ENCODE data around the gene IRAK1BP1. TPM values are rescaled to one million over a fixed set of nuclear protein-coding genes. Genes with fewer than 3 reads are reported as not detected.
"Not testable (repeated sequence)": the region's sequence is repeated elsewhere in the genome, so short reads cannot be mapped to it uniquely, and the experiment has no call there.

IRAK1BP1 gene
- polyA plus RNA-seq, 1 donor = 4.4 TPM

- no peak for DNase-seq
- WGBS (ENCODE audit: insufficient coverage, low lambda C conversion rate) = 100% methylated on average over 1 of the region's 3 CpGs
- no peak overlapping the region for H3K27ac ChIP-seq (ENCODE audit: low read length)
- H3K27me3 ChIP-seq (ENCODE audit: control insufficient read depth, insufficient read depth, low read length) = no peaks in the 10 kb centered on the region
- peaks cover 16% of the 10 kb centered on the region for H3K9me3 ChIP-seq (ENCODE audit: control insufficient read depth, low read depth, low read length)
- no peaks in the 10 kb centered on the region for H3K36me3 ChIP-seq (ENCODE audit: control insufficient read depth, insufficient read depth, low read length)
- H3K4me1 ChIP-seq (ENCODE audit: control insufficient read depth, insufficient read depth, low read length) = peaks cover 5% of the 10 kb centered on the region
- no peak overlapping the region for H3K4me3 ChIP-seq (ENCODE audit: low read length)
These were observed 49.1 kb downstream of the IRAK1BP1 start for GRCh38 chr6:78916411-78916810.

GRCh38 chr6:78917788-78918187, 50.4 kb downstream of the IRAK1BP1 start:
- no peak overlapping the region for H3K4me3 ChIP-seq (ENCODE audit: low read length)
- no peak for DNase-seq
- H3K27ac ChIP-seq (ENCODE audit: low read length) = no peak overlapping the region
- peaks cover 16% of the 10 kb centered on the region for H3K9me3 ChIP-seq (ENCODE audit: control insufficient read depth, low read depth, low read length)
- no CpG with 5 or more reads among the region's 1 CpG for WGBS (ENCODE audit: insufficient coverage, low lambda C conversion rate)
- H3K4me1 ChIP-seq (ENCODE audit: control insufficient read depth, insufficient read depth, low read length) = no peaks in the 10 kb centered on the region
- H3K36me3 ChIP-seq (ENCODE audit: control insufficient read depth, insufficient read depth, low read length) = no peaks in the 10 kb centered on the region
- H3K27me3 ChIP-seq (ENCODE audit: control insufficient read depth, insufficient read depth, low read length) = no peaks in the 10 kb centered on the region

- not testable (repeated sequence) for DNase-seq; H3K27ac ChIP-seq (ENCODE audit: low read length); H3K27me3 ChIP-seq (ENCODE audit: control insufficient read depth, insufficient read depth, low read length); H3K4me3 ChIP-seq (ENCODE audit: low read length); H3K36me3 ChIP-seq (ENCODE audit: control insufficient read depth, insufficient read depth, low read length); H3K4me1 ChIP-seq (ENCODE audit: control insufficient read depth, insufficient read depth, low read length)
- H3K9me3 ChIP-seq (ENCODE audit: control insufficient read depth, low read depth, low read length) = peaks cover 16% of the 10 kb centered on the region
- no CpG with 5 or more reads among the region's 10 CpGs for WGBS (ENCODE audit: insufficient coverage, low lambda C conversion rate)
These were observed 53.8 kb downstream of the IRAK1BP1 start for GRCh38 chr6:78921168-78921567.

- H3K4me3 ChIP-seq (ENCODE audit: low read length) = no peak overlapping the region
- H3K36me3 ChIP-seq (ENCODE audit: control insufficient read depth, insufficient read depth, low read length) = no peaks in the 10 kb centered on the region
- no peak overlapping the region for H3K27ac ChIP-seq (ENCODE audit: low read length)
- 100% methylated on average over 1 of the region's 3 CpGs for WGBS (ENCODE audit: insufficient coverage, low lambda C conversion rate)
- H3K9me3 ChIP-seq (ENCODE audit: control insufficient read depth, low read depth, low read length) = peaks cover 8% of the 10 kb centered on the region
- no peaks in the 10 kb centered on the region for H3K27me3 ChIP-seq (ENCODE audit: control insufficient read depth, insufficient read depth, low read length)
- no peaks in the 10 kb centered on the region for H3K4me1 ChIP-seq (ENCODE audit: control insufficient read depth, insufficient read depth, low read length)
- DNase-seq = no peak
These were observed 58.0 kb downstream of the IRAK1BP1 start for GRCh38 chr6:78925317-78925716.

GRCh38 chr6:78935553-78935952, 68.2 kb downstream of the IRAK1BP1 start:
- WGBS (ENCODE audit: insufficient coverage, low lambda C conversion rate) = 100% methylated on average over 2 of the region's 2 CpGs
- H3K4me3 ChIP-seq (ENCODE audit: low read length) = no peak overlapping the region
- no peaks in the 10 kb centered on the region for H3K27me3 ChIP-seq (ENCODE audit: control insufficient read depth, insufficient read depth, low read length)
- DNase-seq = no peak
- H3K27ac ChIP-seq (ENCODE audit: low read length) = no peak overlapping the region
- no peaks in the 10 kb centered on the region for H3K9me3 ChIP-seq (ENCODE audit: control insufficient read depth, low read depth, low read length)
- H3K4me1 ChIP-seq (ENCODE audit: control insufficient read depth, insufficient read depth, low read length) = no peaks in the 10 kb centered on the region
- H3K36me3 ChIP-seq (ENCODE audit: control insufficient read depth, insufficient read depth, low read length) = peaks cover 8% of the 10 kb centered on the region

GRCh38 chr6:78936515-78936914, 69.2 kb downstream of the IRAK1BP1 start:
- H3K9me3 ChIP-seq (ENCODE audit: control insufficient read depth, low read depth, low read length) = no peaks in the 10 kb centered on the region
- no peak for DNase-seq

GRCh38 chr6:78942446-78942845, 75.1 kb downstream of the IRAK1BP1 start:
- H3K36me3 ChIP-seq (ENCODE audit: control insufficient read depth, insufficient read depth, low read length) = peaks cover 47% of the 10 kb centered on the region
- no CpG with 5 or more reads among the region's 1 CpG for WGBS (ENCODE audit: insufficient coverage, low lambda C conversion rate)
- no peak for DNase-seq
- H3K9me3 ChIP-seq (ENCODE audit: control insufficient read depth, low read depth, low read length) = no peaks in the 10 kb centered on the region
- no peaks in the 10 kb centered on the region for H3K4me1 ChIP-seq (ENCODE audit: control insufficient read depth, insufficient read depth, low read length)
- no peak overlapping the region for H3K27ac ChIP-seq (ENCODE audit: low read length)
- no peak overlapping the region for H3K4me3 ChIP-seq (ENCODE audit: low read length)
- H3K27me3 ChIP-seq (ENCODE audit: control insufficient read depth, insufficient read depth, low read length) = no peaks in the 10 kb centered on the region

More at GRCh38 chr6:78936515-78936914, 69.2 kb downstream of the IRAK1BP1 start:
- Histone ChIP-seq H3K36me3 (ENCODE audit: control insufficient read depth, insufficient read depth, low read length) (peaks cover 14% of the 10 kb centered on the region), H3K4me1 (ENCODE audit: control insufficient read depth, insufficient read depth, low read length) (no peaks in the 10 kb centered on the region), H3K27ac (ENCODE audit: low read length) (no peak overlapping the region), H3K4me3 (ENCODE audit: low read length) (no peak overlapping the region), H3K27me3 (ENCODE audit: control insufficient read depth, insufficient read depth, low read length) (no peaks in the 10 kb centered on the region)
- WGBS (ENCODE audit: insufficient coverage, low lambda C conversion rate) = 80% methylated on average over 1 of the region's 2 CpGs

- no peak for DNase-seq
- WGBS (ENCODE audit: insufficient coverage, low lambda C conversion rate) = no CpG with 5 or more reads among the region's 2 CpGs
- H3K27ac ChIP-seq (ENCODE audit: low read length) = no peak overlapping the region
- no peaks in the 10 kb centered on the region for H3K27me3 ChIP-seq (ENCODE audit: control insufficient read depth, insufficient read depth, low read length)
- peaks cover 17% of the 10 kb centered on the region for H3K9me3 ChIP-seq (ENCODE audit: control insufficient read depth, low read depth, low read length)
- no peaks in the 10 kb centered on the region for H3K4me1 ChIP-seq (ENCODE audit: control insufficient read depth, insufficient read depth, low read length)
- no peak overlapping the region for H3K4me3 ChIP-seq (ENCODE audit: low read length)
- peaks cover 70% of the 10 kb centered on the region for H3K36me3 ChIP-seq (ENCODE audit: control insufficient read depth, insufficient read depth, low read length)
These were observed 80.2 kb downstream of the IRAK1BP1 start for GRCh38 chr6:78947529-78947928.

GRCh38 chr6:78947962-78948361, 80.6 kb downstream of the IRAK1BP1 start:
- Histone ChIP-seq H3K27ac (ENCODE audit: low read length) (no peak overlapping the region), H3K4me3 (ENCODE audit: low read length) (no peak overlapping the region), H3K27me3 (ENCODE audit: control insufficient read depth, insufficient read depth, low read length) (no peaks in the 10 kb centered on the region), H3K9me3 (ENCODE audit: control insufficient read depth, low read depth, low read length) (peaks cover 18% of the 10 kb centered on the region), H3K4me1 (ENCODE audit: control insufficient read depth, insufficient read depth, low read length) (no peaks in the 10 kb centered on the region), H3K36me3 (ENCODE audit: control insufficient read depth, insufficient read depth, low read length) (peaks cover 68% of the 10 kb centered on the region)
- WGBS (ENCODE audit: insufficient coverage, low lambda C conversion rate) = 100% methylated on average over 1 of the region's 2 CpGs
- no peak for DNase-seq

GRCh38 chr6:78948785-78949184, 81.4 kb downstream of the IRAK1BP1 start:
- Histone ChIP-seq H3K36me3 (ENCODE audit: control insufficient read depth, insufficient read depth, low read length) (peaks cover 72% of the 10 kb centered on the region), H3K9me3 (ENCODE audit: control insufficient read depth, low read depth, low read length) (peaks cover 18% of the 10 kb centered on the region), H3K27ac (ENCODE audit: low read length) (no peak overlapping the region), H3K4me3 (ENCODE audit: low read length) (no peak overlapping the region), H3K27me3 (ENCODE audit: control insufficient read depth, insufficient read depth, low read length) (no peaks in the 10 kb centered on the region), H3K4me1 (ENCODE audit: control insufficient read depth, insufficient read depth, low read length) (no peaks in the 10 kb centered on the region)
- WGBS (ENCODE audit: insufficient coverage, low lambda C conversion rate) = 100% methylated on average over 1 of the region's 3 CpGs
- DNase-seq = no peak

GRCh38 chr6:78952362-78952761, 85.0 kb downstream of the IRAK1BP1 start:
- H3K9me3 ChIP-seq (ENCODE audit: control insufficient read depth, low read depth, low read length) = peaks cover 18% of the 10 kb centered on the region
- no peak overlapping the region for H3K4me3 ChIP-seq (ENCODE audit: low read length)
- no peaks in the 10 kb centered on the region for H3K4me1 ChIP-seq (ENCODE audit: control insufficient read depth, insufficient read depth, low read length)
- no peaks in the 10 kb centered on the region for H3K27me3 ChIP-seq (ENCODE audit: control insufficient read depth, insufficient read depth, low read length)
- 100% methylated on average over 1 of the region's 1 CpG for WGBS (ENCODE audit: insufficient coverage, low lambda C conversion rate)
- no peak for DNase-seq
- H3K36me3 ChIP-seq (ENCODE audit: control insufficient read depth, insufficient read depth, low read length) = peaks cover 70% of the 10 kb centered on the region
- no peak overlapping the region for H3K27ac ChIP-seq (ENCODE audit: low read length)

Data from large intestine (tissue), 3 donors.